ENCODE results near the gene LPCAT1.

Gene LPCAT1

DNA sequence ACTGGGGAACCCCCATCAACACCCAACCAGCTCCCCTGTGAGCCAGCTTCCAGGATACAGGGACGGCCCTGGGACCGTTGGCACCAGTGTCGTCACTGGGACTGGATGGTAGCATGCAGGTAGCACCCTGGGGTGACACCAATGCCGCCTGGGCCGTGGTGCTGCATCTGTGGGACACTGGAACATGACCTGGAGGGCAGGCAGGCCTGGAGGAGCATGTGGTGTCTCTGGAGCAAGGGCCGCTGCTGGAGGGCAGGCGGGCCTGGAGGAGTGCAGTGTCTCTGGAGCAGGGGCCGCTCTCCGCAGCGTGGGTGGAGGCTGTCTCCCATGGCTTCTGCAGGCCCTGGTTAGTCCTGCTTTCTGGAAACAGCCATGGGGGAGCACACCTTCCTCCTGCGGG lies 13.1 kb downstream of the LPCAT1 start:
- H3K4me3 ChIP-seq (IDR thresholded peaks at IDR 0.05; ENCODE audit: insufficient read depth, low read depth, low read length), result no peak overlapping the region
- no peak overlapping the region for H2AFZ ChIP-seq (ENCODE audit: low read depth)
- TF ChIP-seq, protein P1, sequence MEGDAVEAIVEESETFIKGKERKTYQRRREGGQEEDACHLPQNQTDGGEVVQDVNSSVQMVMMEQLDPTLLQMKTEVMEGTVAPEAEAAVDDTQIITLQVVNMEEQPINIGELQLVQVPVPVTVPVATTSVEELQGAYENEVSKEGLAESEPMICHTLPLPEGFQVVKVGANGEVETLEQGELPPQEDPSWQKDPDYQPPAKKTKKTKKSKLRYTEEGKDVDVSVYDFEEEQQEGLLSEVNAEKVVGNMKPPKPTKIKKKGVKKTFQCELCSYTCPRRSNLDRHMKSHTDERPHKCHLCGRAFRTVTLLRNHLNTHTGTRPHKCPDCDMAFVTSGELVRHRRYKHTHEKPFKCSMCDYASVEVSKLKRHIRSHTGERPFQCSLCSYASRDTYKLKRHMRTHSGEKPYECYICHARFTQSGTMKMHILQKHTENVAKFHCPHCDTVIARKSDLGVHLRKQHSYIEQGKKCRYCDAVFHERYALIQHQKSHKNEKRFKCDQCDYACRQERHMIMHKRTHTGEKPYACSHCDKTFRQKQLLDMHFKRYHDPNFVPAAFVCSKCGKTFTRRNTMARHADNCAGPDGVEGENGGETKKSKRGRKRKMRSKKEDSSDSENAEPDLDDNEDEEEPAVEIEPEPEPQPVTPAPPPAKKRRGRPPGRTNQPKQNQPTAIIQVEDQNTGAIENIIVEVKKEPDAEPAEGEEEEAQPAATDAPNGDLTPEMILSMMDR (conservative IDR thresholded peaks at IDR 0.05; ENCODE audit: low read depth, low read length), result no peak
- H3K27me3 ChIP-seq (ENCODE audit: insufficient read depth, low read depth), result no peaks in the 10 kb centered on the region
- no peak overlapping the region for H3K27ac ChIP-seq
- peaks cover 100% of the 10 kb centered on the region for H3K79me2 ChIP-seq (ENCODE audit: insufficient read depth, low read depth)
- H4K20me1 ChIP-seq (ENCODE audit: insufficient read depth), result 0 out of 2 replicates have a peak, but pooled peaks cover 4% of the 10 kb centered on the region
- H3K9ac ChIP-seq, result no peak overlapping the region
- H3K36me3 ChIP-seq (ENCODE audit: insufficient read depth), result no peaks in the 10 kb centered on the region; the same call in 1 of the 2 replicates
- no peak overlapping the region for H3K4me2 ChIP-seq
- H3K4me1 ChIP-seq (ENCODE audit: low read depth, poor library complexity, severe bottlenecking), result no peaks in the 10 kb centered on the region

DNA sequence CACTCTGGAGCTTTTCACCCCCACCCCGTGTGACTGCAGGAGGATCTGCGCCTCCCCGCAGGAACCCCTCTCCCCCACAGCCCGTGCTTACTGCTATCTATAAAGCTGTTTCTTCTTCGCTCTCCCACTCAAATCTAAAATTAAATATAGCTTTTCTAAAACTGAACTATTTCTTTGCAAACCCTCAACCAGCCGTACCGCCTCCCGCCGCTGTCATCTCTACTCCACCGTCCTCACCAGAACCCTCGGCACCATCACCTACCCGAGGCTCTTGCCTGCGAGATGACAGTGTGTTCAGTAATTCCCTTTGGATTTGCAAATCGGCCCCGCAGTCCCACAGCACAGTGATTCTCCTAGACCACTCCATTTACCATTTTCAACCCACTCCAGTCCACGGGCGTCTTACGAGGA lies 13.6 kb downstream of the LPCAT1 start:
- Histone ChIP-seq H3K4me2 (no peak overlapping the region), H3K79me2 (ENCODE audit: insufficient read depth, low read depth) (peaks cover 100% of the 10 kb centered on the region), H3K4me3 (IDR thresholded peaks at IDR 0.05; ENCODE audit: insufficient read depth, low read depth, low read length) (no peak overlapping the region), H4K20me1 (ENCODE audit: insufficient read depth) (0 out of 2 replicates have a peak, but pooled peaks cover 4% of the 10 kb centered on the region), H3K27me3 (ENCODE audit: insufficient read depth, low read depth) (no peaks in the 10 kb centered on the region), H3K9ac (no peak overlapping the region), H2AFZ (ENCODE audit: low read depth) (no peak overlapping the region), H3K27ac (no peak overlapping the region), H3K36me3 (ENCODE audit: insufficient read depth) (no peaks in the 10 kb centered on the region; the same call in 1 of the 2 replicates), H3K4me1 (ENCODE audit: low read depth, poor library complexity, severe bottlenecking) (no peaks in the 10 kb centered on the region)
- TF ChIP-seq, protein P1 (conservative IDR thresholded peaks at IDR 0.05; ENCODE audit: low read depth, low read length), result no peak

DNA sequence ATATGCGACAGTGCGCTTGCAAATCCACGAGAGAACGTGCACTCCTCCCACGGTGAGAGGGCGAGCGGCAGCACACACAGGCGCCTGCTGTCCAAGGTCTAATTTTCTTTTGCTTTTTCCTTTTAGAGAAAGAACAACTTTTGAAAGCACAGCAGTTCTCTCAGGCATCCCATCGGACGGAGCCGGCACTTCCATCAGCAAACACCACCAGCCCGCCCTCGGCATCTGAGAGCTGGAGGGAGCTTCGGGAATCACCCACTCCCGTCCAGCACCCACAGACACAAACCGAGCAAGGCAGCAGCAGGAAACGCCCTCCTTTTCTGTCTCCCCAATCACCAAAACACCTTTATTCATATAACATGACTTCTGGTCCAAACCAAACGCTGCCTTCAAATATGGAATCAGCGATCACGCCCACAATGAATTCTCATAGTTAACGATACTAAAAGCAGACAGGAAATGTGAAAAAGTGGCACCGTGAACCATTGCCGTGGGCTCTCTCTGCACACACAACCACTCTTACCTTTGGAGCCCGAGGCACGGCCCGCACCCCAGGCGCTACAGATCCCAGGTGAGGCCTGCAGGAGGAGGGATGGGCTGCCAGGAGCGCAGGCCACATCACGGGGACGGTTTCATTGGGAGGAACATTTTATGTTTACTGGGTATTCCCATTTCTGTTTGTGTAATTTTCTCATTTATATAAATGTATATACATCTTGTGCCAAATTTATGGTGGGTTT lies 14.2 kb downstream of the LPCAT1 start:
- Histone ChIP-seq H3K4me1 (ENCODE audit: low read depth, poor library complexity, severe bottlenecking) (no peaks in the 10 kb centered on the region), H3K9ac (no peak overlapping the region), H2AFZ (ENCODE audit: low read depth) (no peak overlapping the region), H3K79me2 (ENCODE audit: insufficient read depth, low read depth) (peaks cover 100% of the 10 kb centered on the region), H3K27ac (no peak overlapping the region), H3K36me3 (ENCODE audit: insufficient read depth) (no peaks in the 10 kb centered on the region; the same call in 1 of the 2 replicates), H4K20me1 (ENCODE audit: insufficient read depth) (0 out of 2 replicates have a peak, but pooled peaks cover 4% of the 10 kb centered on the region), H3K4me2 (no peak overlapping the region), H3K4me3 (IDR thresholded peaks at IDR 0.05; ENCODE audit: insufficient read depth, low read depth, low read length) (no peak overlapping the region), H3K27me3 (ENCODE audit: insufficient read depth, low read depth) (no peaks in the 10 kb centered on the region)
- TF ChIP-seq, protein P1 (conservative IDR thresholded peaks at IDR 0.05; ENCODE audit: low read depth, low read length), result no peak

DNA sequence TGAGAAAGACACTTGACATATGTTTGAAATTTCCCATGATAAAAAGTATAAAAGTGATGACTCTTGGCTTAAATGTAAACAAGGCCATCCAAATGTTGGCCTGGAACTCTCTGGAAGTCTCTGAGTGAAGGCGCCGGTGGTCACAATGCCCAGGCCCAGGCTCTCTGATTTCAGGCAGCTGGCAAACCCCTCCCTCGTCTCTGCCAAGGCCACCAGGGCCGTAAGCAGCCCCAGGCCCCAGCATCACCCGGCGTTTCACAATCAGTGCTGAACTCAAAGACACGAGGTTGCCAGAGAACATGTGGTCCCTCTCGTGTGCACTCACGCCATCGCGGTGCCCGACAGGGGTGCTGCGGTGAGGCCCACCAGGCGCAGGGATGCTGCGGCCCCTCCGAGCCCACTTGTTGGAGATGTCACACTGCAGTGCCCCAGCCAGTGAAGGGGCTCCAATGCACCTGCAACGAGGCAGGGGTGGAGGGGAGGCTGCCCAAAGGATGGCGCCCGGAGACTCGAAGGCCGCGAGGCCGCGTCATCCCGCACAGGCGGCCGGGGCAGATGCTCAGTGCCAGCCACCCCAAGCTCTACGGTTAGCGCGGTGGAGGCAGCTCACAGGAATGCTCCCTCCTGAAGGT lies 15.0 kb downstream of the LPCAT1 start:
- Histone ChIP-seq H3K27ac (no peak overlapping the region), H2AFZ (ENCODE audit: low read depth) (no peak overlapping the region), H3K27me3 (ENCODE audit: insufficient read depth, low read depth) (no peaks in the 10 kb centered on the region), H4K20me1 (ENCODE audit: insufficient read depth) (0 out of 2 replicates have a peak, but pooled peaks cover 4% of the 10 kb centered on the region), H3K36me3 (ENCODE audit: insufficient read depth) (no peaks in the 10 kb centered on the region; the same call in 1 of the 2 replicates), H3K4me2 (no peak overlapping the region), H3K9ac (no peak overlapping the region), H3K79me2 (ENCODE audit: insufficient read depth, low read depth) (peaks cover 100% of the 10 kb centered on the region), H3K4me1 (ENCODE audit: low read depth, poor library complexity, severe bottlenecking) (peaks cover 6% of the 10 kb centered on the region), H3K4me3 (IDR thresholded peaks at IDR 0.05; ENCODE audit: insufficient read depth, low read depth, low read length) (no peak overlapping the region)
- TF ChIP-seq, protein P1 (conservative IDR thresholded peaks at IDR 0.05; ENCODE audit: low read depth, low read length), result no peak

All from KMS-11 (cell line).